GM23338 (cell line): ENCODE results near the gene PAQR9. TPM values are rescaled to one million over a fixed set of nuclear protein-coding genes. Genes with fewer than 3 reads are reported as not detected.

ENCODE experiments used
- ATAC-seq: fragments of 200-7000 bp; cut with Tn5 transposase; 3 replicates; pipeline ENCODE4 v1.9.1; 2020
- DNase-seq: peaks from one replicate; pipeline ENCODE4 v3.0.0-alpha.2; 2015; ENCODE audit warnings: low spot score
- H2AFZ ChIP-seq: fragments of 200-600 bp; sonication (generic); 2 replicates; pipeline ENCODE4 v1.8.0; 2016; ENCODE audit warnings: antibody characterized with exemption, mild to moderate bottlenecking, moderate library complexity
- H3F3A ChIP-seq: fragments of 200-600 bp; sonication (generic); replicated peaks from 2 replicates; pipeline ENCODE4 v1.8.0; 2017; ENCODE audit warnings: antibody characterized with exemption, mixed run types, low read depth
- H3K27ac ChIP-seq: fragments of 200-600 bp; sonication (generic); 2 replicates; pipeline ENCODE4 v1.6.1; 2016; ENCODE audit warnings: low read depth
- H3K27me3 ChIP-seq: fragments of 200-600 bp; sonication (generic); 2 replicates; pipeline ENCODE4 v1.8.0; 2016; ENCODE audit warnings: mild to moderate bottlenecking, mixed run types, moderate library complexity; ENCODE audit not compliant: insufficient read depth
- H3K36me3 ChIP-seq: fragments of 200-600 bp; sonication (generic); 2 replicates; pipeline ENCODE4 v1.8.0; 2016; ENCODE audit warnings: mild to moderate bottlenecking; ENCODE audit not compliant: insufficient read depth
- H3K4me1 ChIP-seq: fragments of 200-600 bp; sonication (generic); 2 replicates; pipeline ENCODE4 v1.8.0; 2016; ENCODE audit warnings: mild to moderate bottlenecking, moderate library complexity; ENCODE audit not compliant: insufficient read depth
- H3K4me2 ChIP-seq: fragments of 200-600 bp; sonication (generic); 2 replicates; pipeline ENCODE4 v1.7.1; 2017; ENCODE audit warnings: mixed run types
- H3K4me3 ChIP-seq: fragments of 200-600 bp; sonication (generic); 2 replicates; pipeline ENCODE4 v1.6.1; 2016; ENCODE audit warnings: mixed run types
- H3K79me2 ChIP-seq: fragments of 200-600 bp; sonication (generic); replicated peaks from 2 replicates; pipeline ENCODE4 v1.8.0; 2017; ENCODE audit warnings: mild to moderate bottlenecking; ENCODE audit not compliant: insufficient read depth
- H3K9me2 ChIP-seq: fragments of 200-600 bp; sonication (generic); 2 replicates; pipeline ENCODE4 v1.8.0; 2017; ENCODE audit not compliant: insufficient read depth
- H4K20me1 ChIP-seq: fragments of 200-600 bp; sonication (generic); replicated peaks from 2 replicates; pipeline ENCODE4 v1.8.0; 2017; ENCODE audit warnings: mild to moderate bottlenecking; ENCODE audit not compliant: insufficient read depth
- H3K27ac Mint-ChIP-seq: 2 replicates; pipeline ENCODE4 v1.8.0; 2020; ENCODE audit warnings: inconsistent platforms, mild to moderate bottlenecking, moderate library complexity, mixed read lengths
- H3K27me3 Mint-ChIP-seq: 3 replicates; pipeline ENCODE4 v1.8.0; 2022; ENCODE audit warnings: low read depth, mild to moderate bottlenecking, moderate library complexity, mixed read lengths, inconsistent platforms; ENCODE audit not compliant: insufficient read depth, poor library complexity
- H3K36me3 Mint-ChIP-seq: 3 replicates; pipeline ENCODE4 v1.8.0; 2021; ENCODE audit warnings: low read depth, mild to moderate bottlenecking, inconsistent platforms, moderate library complexity, mixed read lengths
- H3K4me1 Mint-ChIP-seq: 3 replicates; pipeline ENCODE4 v1.8.0; 2020; ENCODE audit warnings: mild to moderate bottlenecking, inconsistent platforms, mixed read lengths
- H3K4me3 Mint-ChIP-seq: 3 replicates; pipeline ENCODE4 v1.8.0; 2021; ENCODE audit warnings: moderate library complexity, mild to moderate bottlenecking, inconsistent platforms, mixed read lengths
- H3K9me3 Mint-ChIP-seq: 3 replicates; pipeline ENCODE4 v1.8.0; 2020; ENCODE audit warnings: moderate library complexity, mild to moderate bottlenecking, inconsistent platforms, mixed read lengths
- NANOG ChIP-seq: IDR thresholded peaks from 2 replicates; pipeline ENCODE4 v1.6.1; 2016; ENCODE audit warnings: antibody characterized with exemption, borderline replicate concordance
- POLR2AphosphoS5 ChIP-seq: IDR thresholded peaks from 2 replicates; pipeline ENCODE4 v1.6.1; 2016; ENCODE audit warnings: antibody characterized with exemption, low read depth
- STAT1 ChIP-seq: IDR thresholded peaks from one replicate; pipeline ENCODE4 v1.6.1; 2016; ENCODE audit warnings: antibody characterized with exemption; ENCODE audit not compliant: unreplicated experiment
- ZNF114 ChIP-seq: fragments of 250-450 bp; sonication (Bioruptor Pico); IDR thresholded peaks from 2 replicates; pipeline ENCODE4 v1.5.0; 2020; ENCODE audit warnings: mild to moderate bottlenecking, moderate library complexity
- polyA plus RNA-seq: library from polyadenylated mRNA; unstranded; fragments of >200 nt; fragmentation: Nextera tagmentation; extraction: Ambion mirVana; gene quantifications from 2 replicates; pipeline ENCODE4 v1.2.1, GENCODE V29; 2016
- total RNA-seq: library from RNA; depleted of rRNA; stranded (reverse); fragments of >200 nt; shearing (Covaris generic); gene quantifications from 2 replicates; pipeline ENCODE4 v1.2.3, GENCODE V29; 2014
- TF ChIP-seq, protein P1 (sequence below): fragments of 250-450 bp; sonication (Bioruptor Pico); IDR thresholded peaks from 2 replicates; pipeline ENCODE4 v1.5.0; 2020; ENCODE audit warnings: mild to moderate bottlenecking, moderate library complexity
- TF ChIP-seq, protein P2 (sequence below), 2 experiments: fragments of 200-600 bp in 1 of 2; sonication (generic) in 1 of 2; conservative IDR thresholded peaks; 2 replicates each; pipeline versions ENCODE4 v1.5.1 to v1.6.1; 2016 to 2017; ENCODE audit warnings: antibody characterized with exemption in 2 of 2, low read depth in 2 of 2, mild to moderate bottlenecking in 2 of 2, moderate library complexity in 1 of 2
- TF ChIP-seq, protein P3 (sequence below): IDR thresholded peaks from one replicate; pipeline ENCODE4 v1.6.1; 2018; ENCODE audit warnings: antibody characterized with exemption; ENCODE audit not compliant: unreplicated experiment

PAQR9 gene
- total and polyA plus RNA-seq, 2 experiments from 2014 or later, result 2.0 to 2.3 TPM

DNA sequence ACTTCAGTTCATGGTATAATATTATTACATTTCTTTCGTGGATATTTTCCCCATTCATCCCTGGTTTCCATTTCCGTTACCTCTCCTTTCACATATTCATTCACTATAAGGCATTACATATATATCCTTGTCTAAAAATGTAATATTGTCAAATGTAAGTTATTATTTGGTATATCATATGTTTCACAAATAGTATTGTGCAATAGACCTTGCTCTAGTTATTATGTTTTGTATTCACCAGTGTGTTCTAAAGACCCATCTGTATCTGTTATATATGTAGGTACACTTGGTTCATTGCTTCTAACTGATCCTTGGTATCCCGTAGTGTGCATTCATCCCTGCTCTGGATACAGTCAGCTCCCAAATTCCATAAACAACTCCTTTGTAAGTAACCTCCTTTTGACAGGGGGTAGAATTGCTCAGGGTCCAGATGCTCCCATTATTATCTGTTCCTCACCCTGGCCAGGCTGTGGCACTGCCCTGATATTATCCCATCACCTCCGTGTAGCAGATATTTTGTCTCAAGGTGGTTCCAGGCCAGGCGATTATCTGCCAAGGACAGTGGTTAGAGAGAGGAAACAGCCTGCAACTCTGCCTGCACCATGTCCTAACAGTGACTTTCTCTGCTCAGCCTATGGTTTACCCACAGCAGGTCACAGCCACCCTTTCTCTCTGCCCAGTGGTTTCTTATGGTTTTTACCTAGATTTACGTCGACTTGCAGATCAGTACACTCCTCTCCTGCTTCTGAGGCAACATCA, 29.2 kb downstream of the PAQR9 start:
- no peaks in the 10 kb centered on the region for H4K20me1 ChIP-seq
- Mint-ChIP-seq H3K36me3 (no peaks in the 10 kb centered on the region), H3K27me3 (no peaks in the 10 kb centered on the region), H3K27ac (no peak overlapping the region), H3K4me1 (peaks cover 6% of the 10 kb centered on the region; the same call in 2 of the 3 replicates), H3K9me3 (no peaks in the 10 kb centered on the region), H3K4me3 (no peak overlapping the region)
- H3K4me3 ChIP-seq, result no peak overlapping the region
- no peak for TF ChIP-seq STAT1
- TF ChIP-seq ZNF114, result no peak
- no peak for TF ChIP-seq NANOG
- TF ChIP-seq, protein P1, sequence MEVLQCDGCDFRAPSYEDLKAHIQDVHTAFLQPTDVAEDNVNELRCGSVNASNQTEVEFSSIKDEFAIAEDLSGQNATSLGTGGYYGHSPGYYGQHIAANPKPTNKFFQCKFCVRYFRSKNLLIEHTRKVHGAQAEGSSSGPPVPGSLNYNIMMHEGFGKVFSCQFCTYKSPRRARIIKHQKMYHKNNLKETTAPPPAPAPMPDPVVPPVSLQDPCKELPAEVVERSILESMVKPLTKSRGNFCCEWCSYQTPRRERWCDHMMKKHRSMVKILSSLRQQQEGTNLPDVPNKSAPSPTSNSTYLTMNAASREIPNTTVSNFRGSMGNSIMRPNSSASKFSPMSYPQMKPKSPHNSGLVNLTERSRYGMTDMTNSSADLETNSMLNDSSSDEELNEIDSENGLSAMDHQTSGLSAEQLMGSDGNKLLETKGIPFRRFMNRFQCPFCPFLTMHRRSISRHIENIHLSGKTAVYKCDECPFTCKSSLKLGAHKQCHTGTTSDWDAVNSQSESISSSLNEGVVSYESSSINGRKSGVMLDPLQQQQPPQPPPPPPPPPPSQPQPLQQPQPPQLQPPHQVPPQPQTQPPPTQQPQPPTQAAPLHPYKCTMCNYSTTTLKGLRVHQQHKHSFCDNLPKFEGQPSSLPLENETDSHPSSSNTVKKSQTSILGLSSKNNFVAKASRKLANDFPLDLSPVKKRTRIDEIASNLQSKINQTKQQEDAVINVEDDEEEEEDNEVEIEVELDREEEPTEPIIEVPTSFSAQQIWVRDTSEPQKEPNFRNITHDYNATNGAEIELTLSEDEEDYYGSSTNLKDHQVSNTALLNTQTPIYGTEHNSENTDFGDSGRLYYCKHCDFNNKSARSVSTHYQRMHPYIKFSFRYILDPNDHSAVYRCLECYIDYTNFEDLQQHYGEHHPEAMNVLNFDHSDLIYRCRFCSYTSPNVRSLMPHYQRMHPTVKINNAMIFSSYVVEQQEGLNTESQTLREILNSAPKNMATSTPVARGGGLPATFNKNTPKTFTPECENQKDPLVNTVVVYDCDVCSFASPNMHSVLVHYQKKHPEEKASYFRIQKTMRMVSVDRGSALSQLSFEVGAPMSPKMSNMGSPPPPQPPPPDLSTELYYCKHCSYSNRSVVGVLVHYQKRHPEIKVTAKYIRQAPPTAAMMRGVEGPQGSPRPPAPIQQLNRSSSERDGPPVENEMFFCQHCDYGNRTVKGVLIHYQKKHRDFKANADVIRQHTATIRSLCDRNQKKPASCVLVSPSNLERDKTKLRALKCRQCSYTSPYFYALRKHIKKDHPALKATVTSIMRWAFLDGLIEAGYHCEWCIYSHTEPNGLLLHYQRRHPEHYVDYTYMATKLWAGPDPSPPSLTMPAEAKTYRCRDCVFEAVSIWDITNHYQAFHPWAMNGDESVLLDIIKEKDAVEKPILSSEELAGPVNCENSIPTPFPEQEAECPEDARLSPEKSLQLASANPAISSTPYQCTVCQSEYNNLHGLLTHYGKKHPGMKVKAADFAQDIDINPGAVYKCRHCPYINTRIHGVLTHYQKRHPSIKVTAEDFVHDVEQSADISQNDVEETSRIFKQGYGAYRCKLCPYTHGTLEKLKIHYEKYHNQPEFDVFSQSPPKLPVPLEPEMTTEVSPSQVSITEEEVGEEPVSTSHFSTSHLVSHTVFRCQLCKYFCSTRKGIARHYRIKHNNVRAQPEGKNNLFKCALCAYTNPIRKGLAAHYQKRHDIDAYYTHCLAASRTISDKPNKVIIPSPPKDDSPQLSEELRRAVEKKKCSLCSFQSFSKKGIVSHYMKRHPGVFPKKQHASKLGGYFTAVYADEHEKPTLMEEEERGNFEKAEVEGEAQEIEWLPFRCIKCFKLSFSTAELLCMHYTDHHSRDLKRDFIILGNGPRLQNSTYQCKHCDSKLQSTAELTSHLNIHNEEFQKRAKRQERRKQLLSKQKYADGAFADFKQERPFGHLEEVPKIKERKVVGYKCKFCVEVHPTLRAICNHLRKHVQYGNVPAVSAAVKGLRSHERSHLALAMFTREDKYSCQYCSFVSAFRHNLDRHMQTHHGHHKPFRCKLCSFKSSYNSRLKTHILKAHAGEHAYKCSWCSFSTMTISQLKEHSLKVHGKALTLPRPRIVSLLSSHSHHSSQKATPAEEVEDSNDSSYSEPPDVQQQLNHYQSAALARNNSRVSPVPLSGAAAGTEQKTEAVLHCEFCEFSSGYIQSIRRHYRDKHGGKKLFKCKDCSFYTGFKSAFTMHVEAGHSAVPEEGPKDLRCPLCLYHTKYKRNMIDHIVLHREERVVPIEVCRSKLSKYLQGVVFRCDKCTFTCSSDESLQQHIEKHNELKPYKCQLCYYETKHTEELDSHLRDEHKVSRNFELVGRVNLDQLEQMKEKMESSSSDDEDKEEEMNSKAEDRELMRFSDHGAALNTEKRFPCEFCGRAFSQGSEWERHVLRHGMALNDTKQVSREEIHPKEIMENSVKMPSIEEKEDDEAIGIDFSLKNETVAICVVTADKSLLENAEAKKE (CRISPR knock-in tag), result no peak
- TF ChIP-seq, protein P2, sequence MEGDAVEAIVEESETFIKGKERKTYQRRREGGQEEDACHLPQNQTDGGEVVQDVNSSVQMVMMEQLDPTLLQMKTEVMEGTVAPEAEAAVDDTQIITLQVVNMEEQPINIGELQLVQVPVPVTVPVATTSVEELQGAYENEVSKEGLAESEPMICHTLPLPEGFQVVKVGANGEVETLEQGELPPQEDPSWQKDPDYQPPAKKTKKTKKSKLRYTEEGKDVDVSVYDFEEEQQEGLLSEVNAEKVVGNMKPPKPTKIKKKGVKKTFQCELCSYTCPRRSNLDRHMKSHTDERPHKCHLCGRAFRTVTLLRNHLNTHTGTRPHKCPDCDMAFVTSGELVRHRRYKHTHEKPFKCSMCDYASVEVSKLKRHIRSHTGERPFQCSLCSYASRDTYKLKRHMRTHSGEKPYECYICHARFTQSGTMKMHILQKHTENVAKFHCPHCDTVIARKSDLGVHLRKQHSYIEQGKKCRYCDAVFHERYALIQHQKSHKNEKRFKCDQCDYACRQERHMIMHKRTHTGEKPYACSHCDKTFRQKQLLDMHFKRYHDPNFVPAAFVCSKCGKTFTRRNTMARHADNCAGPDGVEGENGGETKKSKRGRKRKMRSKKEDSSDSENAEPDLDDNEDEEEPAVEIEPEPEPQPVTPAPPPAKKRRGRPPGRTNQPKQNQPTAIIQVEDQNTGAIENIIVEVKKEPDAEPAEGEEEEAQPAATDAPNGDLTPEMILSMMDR (conservative IDR thresholded peaks at IDR 0.05; ENCODE audit: low read depth in 2 of 2), result no peak
- no peak for TF ChIP-seq POLR2AphosphoS5
- TF ChIP-seq, protein P3, sequence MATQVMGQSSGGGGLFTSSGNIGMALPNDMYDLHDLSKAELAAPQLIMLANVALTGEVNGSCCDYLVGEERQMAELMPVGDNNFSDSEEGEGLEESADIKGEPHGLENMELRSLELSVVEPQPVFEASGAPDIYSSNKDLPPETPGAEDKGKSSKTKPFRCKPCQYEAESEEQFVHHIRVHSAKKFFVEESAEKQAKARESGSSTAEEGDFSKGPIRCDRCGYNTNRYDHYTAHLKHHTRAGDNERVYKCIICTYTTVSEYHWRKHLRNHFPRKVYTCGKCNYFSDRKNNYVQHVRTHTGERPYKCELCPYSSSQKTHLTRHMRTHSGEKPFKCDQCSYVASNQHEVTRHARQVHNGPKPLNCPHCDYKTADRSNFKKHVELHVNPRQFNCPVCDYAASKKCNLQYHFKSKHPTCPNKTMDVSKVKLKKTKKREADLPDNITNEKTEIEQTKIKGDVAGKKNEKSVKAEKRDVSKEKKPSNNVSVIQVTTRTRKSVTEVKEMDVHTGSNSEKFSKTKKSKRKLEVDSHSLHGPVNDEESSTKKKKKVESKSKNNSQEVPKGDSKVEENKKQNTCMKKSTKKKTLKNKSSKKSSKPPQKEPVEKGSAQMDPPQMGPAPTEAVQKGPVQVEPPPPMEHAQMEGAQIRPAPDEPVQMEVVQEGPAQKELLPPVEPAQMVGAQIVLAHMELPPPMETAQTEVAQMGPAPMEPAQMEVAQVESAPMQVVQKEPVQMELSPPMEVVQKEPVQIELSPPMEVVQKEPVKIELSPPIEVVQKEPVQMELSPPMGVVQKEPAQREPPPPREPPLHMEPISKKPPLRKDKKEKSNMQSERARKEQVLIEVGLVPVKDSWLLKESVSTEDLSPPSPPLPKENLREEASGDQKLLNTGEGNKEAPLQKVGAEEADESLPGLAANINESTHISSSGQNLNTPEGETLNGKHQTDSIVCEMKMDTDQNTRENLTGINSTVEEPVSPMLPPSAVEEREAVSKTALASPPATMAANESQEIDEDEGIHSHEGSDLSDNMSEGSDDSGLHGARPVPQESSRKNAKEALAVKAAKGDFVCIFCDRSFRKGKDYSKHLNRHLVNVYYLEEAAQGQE, result no peak
- H3K27ac ChIP-seq, result no peak overlapping the region
- no peak overlapping the region for H3K4me2 ChIP-seq
- no peaks in the 10 kb centered on the region for H3F3A ChIP-seq
- no peak for DNase-seq
- H2AFZ ChIP-seq, result no peak overlapping the region
- no peak for ATAC-seq
- no peaks in the 10 kb centered on the region for H3K79me2 ChIP-seq
- no peaks in the 10 kb centered on the region for H3K36me3 ChIP-seq
- H3K9me2 ChIP-seq, result no peaks in the 10 kb centered on the region
- no peaks in the 10 kb centered on the region for H3K27me3 ChIP-seq
- peaks cover 4% of the 10 kb centered on the region; the same call in 1 of the 2 replicates for H3K4me1 ChIP-seq
